NCI-H524 treated with DMSO at 0.1 percent for 48 hours (cell line): ENCODE results near the gene ADGRB2.

Experiments used
- DNase-seq: peaks from one replicate; lab custom pipeline; 2025; lab: John Stamatoyannopoulos, UW

Gene ADGRB2

GRCh38 chr1:31677401-31677800 lies 86.7 kb downstream of the ADGRB2 start:
- no peak for DNase-seq
